Liver (tissue), 3 donors: ENCODE measurements around the gene TRUB2.

Source experiments
- ATF3 ChIP-seq: IDR thresholded peaks from 2 replicates; pipeline ENCODE4 v1.6.1; 2016; ENCODE audit warnings: antibody characterized with exemption
- CTCF ChIP-seq: fragments of 150-350 bp; IDR thresholded peaks from 2 replicates; pipeline ENCODE4 v1.5.1; 2017; ENCODE audit warnings: improper control_type of control experiment, low read depth, low read length; ENCODE audit not compliant: missing input control
- JUND ChIP-seq, 2 donors: IDR thresholded peaks; 2 replicates each; pipeline ENCODE4 v1.6.1; 2016; ENCODE audit warnings: antibody characterized with exemption in 2 of 2
- REST ChIP-seq: IDR thresholded peaks from 2 replicates; pipeline ENCODE4 v1.6.1; 2016; ENCODE audit warnings: antibody characterized with exemption, mild to moderate bottlenecking
- SP1 ChIP-seq: IDR thresholded peaks from 2 replicates; pipeline ENCODE4 v1.6.1; 2018; ENCODE audit warnings: antibody characterized with exemption, mild to moderate bottlenecking
- TAF1 ChIP-seq: conservative IDR thresholded peaks from 2 replicates; pipeline ENCODE4 v1.6.1; 2016; ENCODE audit warnings: antibody characterized with exemption, mild to moderate bottlenecking
- ZBTB33 ChIP-seq: IDR thresholded peaks from 2 replicates; pipeline ENCODE4 v1.6.1; 2016; ENCODE audit warnings: antibody characterized with exemption
- donor health status: healthy.
- donor health status: healthy.

GRCh38 chr9:128337936-128338335 lies 15.7 kb upstream of the TRUB2 start:
- TF ChIP-seq ZBTB33 = no peak
- TF ChIP-seq CTCF = no peak
- no peak for TF ChIP-seq ATF3
- no peak for TF ChIP-seq SP1
- no peak for TF ChIP-seq TAF1
- no peak for TF ChIP-seq JUND (IDR thresholded peaks at IDR 0.05)
- no peak for TF ChIP-seq REST
